DMS53 (cell line): ENCODE results near the gene RTN3.
"Not testable (repeated sequence)": the region's sequence is repeated elsewhere in the genome, so short reads cannot be mapped to it uniquely, and the experiment has no call there.

Experiments
- DNase-seq: peaks from one replicate; lab custom pipeline; 2025; lab: John Stamatoyannopoulos, UW

The RTN3 gene

DNA sequence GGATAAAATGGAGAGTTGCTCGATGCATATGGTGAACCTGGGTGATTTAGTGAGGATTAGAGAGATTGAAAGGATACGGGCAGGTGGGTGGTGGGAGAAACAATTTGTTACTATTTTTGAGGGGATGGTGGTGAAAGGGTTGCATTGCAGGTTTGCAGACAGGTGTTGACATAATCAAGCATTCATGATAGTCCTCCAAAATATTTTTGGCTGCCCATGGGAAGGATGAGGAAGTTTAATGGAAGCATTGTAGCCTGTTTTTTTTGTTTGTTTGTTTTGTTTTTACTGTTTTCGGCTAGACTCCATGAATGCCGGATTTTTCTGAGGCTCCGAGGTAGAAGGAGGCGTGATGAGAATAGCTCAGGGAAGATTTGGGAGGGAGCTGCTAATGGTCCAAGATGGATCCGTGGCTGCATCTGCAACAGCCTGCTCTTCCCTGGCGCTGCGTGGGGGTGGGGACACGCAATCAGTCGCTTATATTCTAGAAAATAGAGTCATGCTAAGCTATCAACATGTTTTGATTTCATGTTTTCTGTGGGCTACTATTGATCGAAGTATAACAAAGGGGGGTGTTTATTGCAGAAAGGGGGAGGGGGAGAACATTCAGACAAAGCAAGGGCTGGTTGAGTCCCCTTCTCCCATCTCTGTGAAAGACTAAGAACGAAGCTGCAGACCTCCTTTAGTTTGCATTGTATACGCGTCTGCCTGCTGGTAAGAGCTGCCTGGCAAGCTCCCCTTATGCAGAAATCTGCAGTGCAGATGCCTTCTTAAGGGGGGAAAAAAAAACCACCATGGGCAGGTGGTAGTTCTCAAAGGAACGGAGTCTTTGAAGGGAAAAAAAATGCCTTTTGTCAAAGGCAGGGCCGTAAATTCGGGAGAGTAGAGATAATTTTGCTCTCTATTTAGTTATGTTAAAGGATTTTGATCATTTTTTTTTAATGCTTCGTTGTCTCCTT is 1.0 kb downstream of the RTN3 start:
- DNase-seq: peak; percentile 55

- no peak for DNase-seq
Observed at GRCh38 chr11:63683133-63683991, 2.1 kb downstream of the RTN3 start.

GRCh38 chr11:63685158-63685721 is 3.9 kb downstream of the RTN3 start:
- not testable (repeated sequence) for DNase-seq

DNA sequence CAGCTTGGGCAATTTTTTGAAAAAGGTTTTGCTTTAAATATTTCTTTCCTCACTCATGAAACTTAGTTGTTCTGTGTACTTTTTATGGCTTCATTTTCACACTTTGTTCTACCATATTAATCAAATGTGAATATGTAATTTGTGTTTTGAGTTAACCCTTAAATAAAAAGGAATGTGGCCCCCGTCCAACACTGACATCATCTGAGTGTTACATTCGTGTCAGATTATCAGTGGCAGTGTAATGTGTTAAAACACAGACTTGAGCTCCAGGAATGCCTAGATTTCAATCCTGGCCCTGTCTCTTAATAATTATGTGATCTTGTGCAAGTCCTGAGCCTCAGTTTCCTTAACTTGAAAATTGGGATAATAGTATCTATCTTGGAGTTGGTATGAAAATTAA is 5.6 kb downstream of the RTN3 start:
- no peak for DNase-seq

DNA sequence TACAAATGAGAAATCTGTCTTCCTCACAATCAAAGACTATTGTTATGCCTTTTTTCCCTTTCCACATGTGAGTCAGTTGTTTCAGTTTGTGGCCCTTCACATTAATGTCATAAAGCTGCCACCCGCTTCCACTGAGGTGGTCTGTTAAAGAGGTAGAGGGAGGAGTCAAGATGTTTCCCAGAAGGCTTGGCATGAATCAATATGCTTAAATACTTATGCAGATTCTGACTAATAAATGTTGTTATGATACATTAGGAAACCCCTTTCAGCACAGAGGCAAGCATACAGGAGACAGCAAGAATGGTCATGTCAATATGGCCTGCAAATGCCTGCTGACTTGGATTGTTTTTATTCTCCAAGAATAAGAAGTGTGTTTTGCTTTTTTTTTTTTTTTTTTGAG is 6.5 kb downstream of the RTN3 start:
- DNase-seq: no peak

GRCh38 chr11:63694596-63694995 is 13.3 kb downstream of the RTN3 start:
- no peak for DNase-seq

GRCh38 chr11:63698976-63699733 is 17.9 kb downstream of the RTN3 start:
- DNase-seq: no peak

- DNase-seq: no peak
Observed at GRCh38 chr11:63699896-63700295, 18.6 kb downstream of the RTN3 start.

- DNase-seq: no peak
Observed at GRCh38 chr11:63705526-63705925, 24.2 kb downstream of the RTN3 start.

- DNase-seq: no peak
Observed at GRCh38 chr11:63708764-63709163, 27.5 kb downstream of the RTN3 start.

GRCh38 chr11:63709336-63709884 is 28.1 kb downstream of the RTN3 start:
- DNase-seq: no peak

DNA sequence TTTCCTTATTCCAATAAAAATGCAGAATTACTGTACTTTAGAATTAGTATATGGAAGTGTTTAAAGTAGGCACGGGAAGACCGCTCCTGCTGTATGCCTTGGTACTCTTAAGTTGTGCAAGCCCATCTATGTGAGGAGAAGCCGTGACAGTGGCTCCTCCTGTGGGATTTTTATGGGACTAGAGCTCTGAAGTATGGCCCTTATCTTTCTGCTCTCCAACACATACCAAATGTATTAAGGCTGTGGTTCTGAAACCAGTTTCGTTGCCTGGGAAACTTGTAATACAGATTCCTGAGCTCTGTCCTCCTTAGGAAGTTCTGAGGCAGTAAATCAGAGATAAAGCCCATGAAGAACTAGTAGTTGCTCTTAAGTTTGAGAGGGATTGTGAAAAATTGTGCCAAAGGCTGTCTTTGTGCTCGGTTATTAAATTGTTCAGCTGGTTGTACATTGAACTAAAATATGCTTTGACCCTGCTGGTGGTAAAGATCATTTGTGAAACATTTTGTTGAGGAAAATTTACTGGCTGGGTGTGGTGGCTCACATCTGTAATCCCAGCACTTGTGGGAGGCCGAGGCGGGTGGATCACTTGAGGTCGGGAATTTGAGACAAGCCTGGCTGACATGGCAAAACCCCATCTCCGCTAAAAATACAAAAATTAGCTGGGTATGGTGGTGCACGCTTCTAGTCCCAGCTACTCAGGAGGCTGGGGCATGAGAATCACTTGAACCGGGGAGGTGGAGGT is 29.3 kb downstream of the RTN3 start:
- DNase-seq: no peak

- no peak for DNase-seq
Observed at GRCh38 chr11:63711838-63712237, 30.5 kb downstream of the RTN3 start.

GRCh38 chr11:63713766-63714165 is 32.5 kb downstream of the RTN3 start:
- no peak for DNase-seq

GRCh38 chr11:63716046-63716445 is 34.7 kb downstream of the RTN3 start:
- no peak for DNase-seq

DNA sequence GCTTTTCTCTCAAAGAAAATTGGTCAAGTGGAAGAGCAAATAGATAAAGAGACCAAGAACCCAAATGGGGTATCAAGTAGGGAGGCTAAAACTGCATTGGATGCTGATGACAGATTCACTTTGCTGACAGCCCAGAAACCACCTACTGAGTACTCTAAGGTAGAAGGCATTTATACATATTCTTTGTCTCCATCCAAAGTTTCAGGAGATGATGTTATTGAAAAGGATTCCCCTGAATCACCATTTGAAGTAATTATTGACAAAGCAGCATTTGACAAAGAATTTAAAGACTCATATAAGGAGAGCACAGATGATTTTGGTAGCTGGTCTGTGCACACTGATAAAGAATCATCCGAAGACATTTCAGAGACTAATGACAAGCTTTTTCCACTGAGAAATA is 37.7 kb downstream of the RTN3 start:
- DNase-seq: no peak

GRCh38 chr11:63719987-63720386 is 38.7 kb downstream of the RTN3 start:
- DNase-seq: no peak

DNA sequence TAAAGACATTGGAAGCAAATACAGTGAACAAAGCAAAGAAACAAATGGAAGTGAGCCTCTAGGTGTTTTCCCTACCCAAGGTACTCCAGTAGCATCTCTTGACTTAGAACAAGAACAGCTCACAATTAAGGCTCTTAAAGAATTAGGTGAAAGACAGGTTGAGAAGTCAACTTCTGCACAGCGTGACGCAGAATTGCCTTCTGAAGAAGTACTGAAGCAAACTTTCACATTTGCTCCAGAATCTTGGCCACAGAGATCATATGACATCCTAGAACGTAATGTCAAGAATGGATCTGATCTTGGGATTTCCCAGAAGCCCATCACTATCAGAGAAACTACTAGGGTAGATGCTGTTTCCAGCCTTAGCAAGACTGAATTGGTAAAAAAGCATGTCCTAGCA is 39.3 kb downstream of the RTN3 start:
- DNase-seq: no peak

DNA sequence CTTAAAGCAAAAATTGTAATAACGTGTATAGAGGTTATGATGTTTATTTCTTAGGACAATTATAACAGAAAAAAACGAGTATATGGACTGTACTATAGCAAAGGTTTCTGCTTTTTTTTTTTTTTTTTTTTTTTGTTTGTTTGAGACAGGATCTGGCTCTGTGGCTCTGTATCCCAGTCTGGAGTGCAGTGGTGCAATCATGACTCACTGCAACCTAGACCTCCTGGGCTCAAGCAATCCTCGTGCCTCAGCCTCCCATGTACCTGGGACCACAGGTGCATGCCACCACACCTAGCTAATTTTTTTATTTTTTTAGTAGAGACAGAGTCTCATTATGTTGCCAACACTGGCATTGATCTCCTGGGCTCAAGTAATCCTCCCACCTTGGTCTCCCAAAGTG is 48.0 kb downstream of the RTN3 start:
- peak; percentile 6 for DNase-seq

GRCh38 chr11:63736864-63737263 is 55.6 kb downstream of the RTN3 start:
- DNase-seq: no peak

DNA sequence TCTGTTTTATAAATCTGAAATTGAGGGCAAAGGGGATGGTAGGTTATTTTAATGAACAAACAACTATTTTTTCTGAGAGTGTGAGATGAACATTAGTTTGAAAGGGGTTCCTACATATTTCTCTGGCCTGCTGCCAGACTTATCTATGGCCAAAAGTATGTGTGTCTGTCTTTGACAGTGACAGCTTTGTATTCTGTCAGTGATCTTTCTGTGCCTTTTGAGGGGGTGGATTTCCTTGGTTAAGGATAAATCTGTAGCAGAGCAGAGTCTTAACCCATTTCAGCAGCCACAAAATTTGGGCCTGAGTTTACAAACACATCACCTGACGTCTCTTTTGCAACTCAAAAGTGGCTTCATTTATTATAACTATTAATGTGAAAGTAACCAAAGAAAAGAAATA is 56.4 kb downstream of the RTN3 start:
- peak; percentile 11 for DNase-seq
